ENCODE measurements around the gene TMEM117. TPM values are rescaled to one million over a fixed set of nuclear protein-coding genes. Genes with fewer than 3 reads are reported as not detected.

Gene TMEM117
- total RNA-seq, 4 donors from 2014 or later: 13.9 to 34.1 (median 29.1) TPM

DNA sequence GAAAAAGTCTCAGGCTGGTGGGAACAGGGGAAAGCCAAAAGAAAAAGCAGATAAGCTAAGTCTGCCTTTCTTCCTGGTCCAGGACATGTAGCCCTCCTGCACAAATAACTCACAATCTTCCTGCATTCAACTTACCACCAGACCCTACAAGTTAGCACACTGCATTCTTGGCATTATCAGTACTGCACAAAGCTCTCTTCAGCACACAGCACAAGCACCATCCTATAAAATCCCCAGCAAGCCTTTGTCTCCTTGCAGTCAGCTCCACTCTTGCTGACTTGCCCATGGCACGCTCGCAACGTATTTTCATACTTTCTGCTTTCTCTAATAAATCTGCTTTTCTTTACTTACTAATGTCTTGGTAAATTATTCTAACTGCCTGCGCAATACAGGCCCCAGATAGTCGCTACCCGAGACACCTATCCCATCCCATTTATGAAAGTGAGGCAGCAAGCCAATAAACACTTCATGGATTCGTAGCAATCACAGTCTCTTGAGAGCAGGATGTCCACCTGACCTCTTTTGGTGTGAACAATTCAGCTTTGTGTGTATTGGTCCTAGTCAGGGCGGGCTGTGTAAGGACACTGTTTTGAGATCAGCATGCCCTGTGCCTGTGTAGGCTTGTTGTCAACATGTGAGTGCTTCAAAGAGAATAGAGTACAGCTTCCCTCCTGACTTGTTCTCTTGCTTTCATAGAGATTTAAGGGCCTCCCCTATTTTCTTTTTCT, 49.0 kb downstream of the TMEM117 start:
- H3K27me3 ChIP-seq: no peaks in the 10 kb centered on the region
- DNase-seq (ENCODE audit: low spot score in 2 of 2): no peak
- H3K9me3 ChIP-seq: no peaks in the 10 kb centered on the region
- H3K27ac ChIP-seq: peak overlapping the region; percentile 8
- TF ChIP-seq POLR2AphosphoS5 (IDR thresholded peaks at IDR 0.05): no peak
- no peak for TF ChIP-seq POLR2A (IDR thresholded peaks at IDR 0.05)
- TF ChIP-seq, protein P1, sequence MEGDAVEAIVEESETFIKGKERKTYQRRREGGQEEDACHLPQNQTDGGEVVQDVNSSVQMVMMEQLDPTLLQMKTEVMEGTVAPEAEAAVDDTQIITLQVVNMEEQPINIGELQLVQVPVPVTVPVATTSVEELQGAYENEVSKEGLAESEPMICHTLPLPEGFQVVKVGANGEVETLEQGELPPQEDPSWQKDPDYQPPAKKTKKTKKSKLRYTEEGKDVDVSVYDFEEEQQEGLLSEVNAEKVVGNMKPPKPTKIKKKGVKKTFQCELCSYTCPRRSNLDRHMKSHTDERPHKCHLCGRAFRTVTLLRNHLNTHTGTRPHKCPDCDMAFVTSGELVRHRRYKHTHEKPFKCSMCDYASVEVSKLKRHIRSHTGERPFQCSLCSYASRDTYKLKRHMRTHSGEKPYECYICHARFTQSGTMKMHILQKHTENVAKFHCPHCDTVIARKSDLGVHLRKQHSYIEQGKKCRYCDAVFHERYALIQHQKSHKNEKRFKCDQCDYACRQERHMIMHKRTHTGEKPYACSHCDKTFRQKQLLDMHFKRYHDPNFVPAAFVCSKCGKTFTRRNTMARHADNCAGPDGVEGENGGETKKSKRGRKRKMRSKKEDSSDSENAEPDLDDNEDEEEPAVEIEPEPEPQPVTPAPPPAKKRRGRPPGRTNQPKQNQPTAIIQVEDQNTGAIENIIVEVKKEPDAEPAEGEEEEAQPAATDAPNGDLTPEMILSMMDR (IDR thresholded peaks at IDR 0.05): no peak
- no peak for TF ChIP-seq EP300 (IDR thresholded peaks at IDR 0.05)
- no peaks in the 10 kb centered on the region for H3K36me3 ChIP-seq
- no peaks in the 10 kb centered on the region for H3K4me1 ChIP-seq
- 60% methylated on average over 8 of the region's 8 CpGs for WGBS
- H3K4me3 ChIP-seq: no peak overlapping the region

GRCh38 chr12:43887397-43887796, 51.5 kb downstream of the TMEM117 start:
- Histone ChIP-seq H3K4me3 (no peak overlapping the region), H3K4me1 (no peaks in the 10 kb centered on the region), H3K27me3 (no peaks in the 10 kb centered on the region), H3K27ac (no peak overlapping the region), H3K36me3 (no peaks in the 10 kb centered on the region), H3K9me3 (no peaks in the 10 kb centered on the region)
- TF ChIP-seq POLR2AphosphoS5 (IDR thresholded peaks at IDR 0.05) (no peak), POLR2A (IDR thresholded peaks at IDR 0.05) (no peak), EP300 (IDR thresholded peaks at IDR 0.05) (no peak)
- TF ChIP-seq, protein P1 (IDR thresholded peaks at IDR 0.05): no peak
- DNase-seq (ENCODE audit: low spot score in 2 of 2): no peak
- WGBS: 97% methylated on average over 2 of the region's 2 CpGs

GRCh38 chr12:43891856-43892574, 56.1 kb downstream of the TMEM117 start:
- Histone ChIP-seq H3K4me1 (no peaks in the 10 kb centered on the region), H3K27me3 (no peaks in the 10 kb centered on the region), H3K4me3 (no peak overlapping the region), H3K36me3 (no peaks in the 10 kb centered on the region), H3K27ac (no peak overlapping the region), H3K9me3 (no peaks in the 10 kb centered on the region)
- no peak for DNase-seq (ENCODE audit: low spot score in 2 of 2)
- TF ChIP-seq POLR2AphosphoS5 (IDR thresholded peaks at IDR 0.05): no peak
- TF ChIP-seq EP300 (IDR thresholded peaks at IDR 0.05): no peak
- TF ChIP-seq, protein P1 (IDR thresholded peaks at IDR 0.05): no peak
- TF ChIP-seq POLR2A (IDR thresholded peaks at IDR 0.05): no peak
- WGBS: 69% methylated on average over 3 of the region's 3 CpGs

DNA sequence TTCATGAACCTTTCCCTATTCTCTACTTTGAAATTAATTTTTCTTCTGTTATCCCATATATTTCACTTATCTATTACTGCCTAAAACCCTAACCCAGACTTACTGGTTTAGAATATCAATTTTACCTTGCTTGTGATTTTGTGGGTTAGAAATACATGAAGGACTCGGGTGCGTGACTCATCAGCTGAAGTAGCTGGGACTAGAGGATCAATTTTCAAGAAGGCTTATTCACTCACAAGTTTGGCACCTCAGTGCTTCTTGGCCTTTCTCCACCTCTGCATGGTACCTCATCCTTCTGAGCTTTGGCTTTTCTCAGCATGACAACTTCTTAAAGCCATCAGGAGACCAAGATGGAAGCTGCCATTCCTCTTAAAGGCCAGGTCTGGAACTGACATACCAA, 57.8 kb downstream of the TMEM117 start:
- Histone ChIP-seq H3K27me3 (no peaks in the 10 kb centered on the region), H3K36me3 (no peaks in the 10 kb centered on the region), H3K4me3 (no peak overlapping the region), H3K27ac (no peak overlapping the region), H3K4me1 (no peaks in the 10 kb centered on the region), H3K9me3 (no peaks in the 10 kb centered on the region)
- WGBS: 85% methylated on average over 2 of the region's 2 CpGs
- TF ChIP-seq EP300 (IDR thresholded peaks at IDR 0.05) (no peak), POLR2A (IDR thresholded peaks at IDR 0.05) (no peak), POLR2AphosphoS5 (IDR thresholded peaks at IDR 0.05) (no peak)
- TF ChIP-seq, protein P1 (IDR thresholded peaks at IDR 0.05): no peak
- no peak for DNase-seq (ENCODE audit: low spot score in 2 of 2)

DNA sequence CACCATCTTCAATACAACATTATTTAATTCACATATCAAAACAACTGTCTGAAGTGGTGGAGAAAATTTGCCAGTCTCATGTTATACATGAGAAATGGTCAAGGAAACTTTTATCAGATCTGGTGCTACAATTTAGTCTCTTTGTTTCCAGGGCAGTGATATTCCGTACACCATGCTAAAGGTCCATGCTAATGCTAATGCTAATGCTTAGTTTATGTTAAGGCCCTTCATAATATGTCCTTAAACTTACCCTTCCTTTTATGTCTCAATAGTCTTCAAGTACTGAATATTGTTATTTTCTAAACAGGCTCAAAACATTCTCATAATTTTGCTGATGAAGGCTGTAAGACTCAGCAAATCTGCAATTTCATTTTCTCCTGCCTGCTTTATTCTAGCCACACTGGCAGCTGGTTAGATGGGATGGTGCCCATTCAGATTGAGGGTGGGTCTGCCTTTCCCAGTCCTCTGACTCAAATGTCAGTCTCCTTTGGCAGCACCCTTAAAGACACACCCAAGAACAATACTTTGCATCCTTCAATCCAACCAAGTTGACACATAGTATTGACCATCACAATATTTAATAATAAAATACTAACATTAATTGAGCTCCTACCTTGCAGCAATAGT, 59.8 kb downstream of the TMEM117 start:
- no peaks in the 10 kb centered on the region for H3K9me3 ChIP-seq
- H3K27me3 ChIP-seq: no peaks in the 10 kb centered on the region
- TF ChIP-seq, protein P1 (IDR thresholded peaks at IDR 0.05): no peak
- TF ChIP-seq POLR2A (IDR thresholded peaks at IDR 0.05) (no peak), POLR2AphosphoS5 (IDR thresholded peaks at IDR 0.05) (no peak), EP300 (IDR thresholded peaks at IDR 0.05) (no peak)
- H3K27ac ChIP-seq: no peak overlapping the region
- H3K4me3 ChIP-seq: no peak overlapping the region
- DNase-seq (ENCODE audit: low spot score in 2 of 2): no peak
- WGBS: 91% methylated on average over 1 of the region's 1 CpG
- no peaks in the 10 kb centered on the region for H3K36me3 ChIP-seq
- no peaks in the 10 kb centered on the region for H3K4me1 ChIP-seq
